SK-N-SH treated with all-trans-retinoic acid at 6 μM for 48 hours (cell line): ENCODE results near the gene RNF19B.

Experiments
- ATAC-seq: fragments of 200-7000 bp; cut with Tn5 transposase; 3 replicates; pipeline ENCODE4 v1.9.1; 2020; ENCODE audit warnings: mild to moderate bottlenecking, moderate library complexity
- ARNTL ChIP-seq: fragments of 450-650 bp; formaldehyde crosslinking; IDR thresholded peaks from 2 replicates; pipeline ENCODE4 v1.5.0; 2020; ENCODE audit warnings: low read depth, mild to moderate bottlenecking, moderate library complexity, borderline replicate concordance
- BACH2 ChIP-seq: fragments of 250-450 bp; sonication (Bioruptor Pico); IDR thresholded peaks from 2 replicates; pipeline ENCODE4 v1.9.0; 2021; ENCODE audit warnings: mild to moderate bottlenecking, borderline replicate concordance
- CREB5 ChIP-seq: fragments of 250-450 bp; sonication (Bioruptor Pico); IDR thresholded peaks from 2 replicates; pipeline ENCODE4 v1.5.1; 2020; ENCODE audit warnings: low read depth, mild to moderate bottlenecking, moderate library complexity
- CSDC2 ChIP-seq: fragments of 250-450 bp; sonication (Bioruptor Pico); IDR thresholded peaks from 2 replicates; pipeline ENCODE4 v1.5.0; 2020; ENCODE audit warnings: mild to moderate bottlenecking, moderate library complexity
- CSRNP3 ChIP-seq: fragments of 250-450 bp; sonication (Bioruptor Pico); IDR thresholded peaks from 2 replicates; pipeline ENCODE4 v1.5.1; 2021; ENCODE audit warnings: mild to moderate bottlenecking, moderate library complexity
- ESRRG ChIP-seq: fragments of 250-450 bp; sonication (Bioruptor Pico); IDR thresholded peaks from 2 replicates; pipeline ENCODE4 v1.6.1; 2021; ENCODE audit warnings: mild to moderate bottlenecking
- GLIS3 ChIP-seq: fragments of 250-450 bp; sonication (Bioruptor Pico); IDR thresholded peaks from 2 replicates; pipeline ENCODE4 v1.5.0; 2020; ENCODE audit warnings: mild to moderate bottlenecking, moderate library complexity
- ISL1 ChIP-seq: fragments of 250-450 bp; sonication (Bioruptor Pico); IDR thresholded peaks from 2 replicates; pipeline ENCODE4 v2.1.2; 2022; ENCODE audit warnings: mild to moderate bottlenecking, moderate library complexity
- OSR1 ChIP-seq: fragments of 250-450 bp; sonication (Bioruptor Pico); IDR thresholded peaks from 2 replicates; pipeline ENCODE4 v1.8.0; 2022; ENCODE audit warnings: moderate library complexity, mild to moderate bottlenecking, inconsistent platforms
- PATZ1 ChIP-seq: fragments of 250-450 bp; sonication (Bioruptor Pico); IDR thresholded peaks from 2 replicates; pipeline ENCODE4 v1.8.0; 2020; ENCODE audit warnings: mild to moderate bottlenecking, moderate library complexity, borderline replicate concordance
- POU6F1 ChIP-seq: fragments of 250-450 bp; sonication (Bioruptor Pico); IDR thresholded peaks from 2 replicates; pipeline ENCODE4 v1.8.0; 2021; ENCODE audit warnings: low read depth, mild to moderate bottlenecking, moderate library complexity, borderline replicate concordance
- PPARA ChIP-seq: fragments of 250-450 bp; sonication (Bioruptor Pico); IDR thresholded peaks from 2 replicates; pipeline ENCODE4 v1.5.0; 2020; ENCODE audit warnings: mild to moderate bottlenecking, borderline replicate concordance
- RARB ChIP-seq: fragments of 250-450 bp; sonication (Bioruptor Pico); IDR thresholded peaks from 2 replicates; pipeline ENCODE4 v1.8.0; 2021; ENCODE audit warnings: mild to moderate bottlenecking, moderate library complexity
- SNAI2 ChIP-seq: fragments of 250-450 bp; sonication (Bioruptor Pico); IDR thresholded peaks from 2 replicates; pipeline ENCODE4 v1.5.0; 2020; ENCODE audit warnings: mild to moderate bottlenecking, moderate library complexity
- TCF4 ChIP-seq: fragments of 250-450 bp; sonication (Bioruptor Pico); IDR thresholded peaks from 2 replicates; pipeline ENCODE4 v1.8.0; 2021; ENCODE audit warnings: mild to moderate bottlenecking, moderate library complexity, borderline replicate concordance
- TOX ChIP-seq: fragments of 250-450 bp; sonication (Bioruptor Pico); IDR thresholded peaks from 2 replicates; pipeline ENCODE4 v1.8.0; 2021; ENCODE audit warnings: mild to moderate bottlenecking, moderate library complexity, borderline replicate concordance
- TSHZ2 ChIP-seq: fragments of 250-450 bp; sonication (Bioruptor Pico); IDR thresholded peaks from 2 replicates; pipeline ENCODE4 v1.5.0; 2020; ENCODE audit warnings: mild to moderate bottlenecking, moderate library complexity
- ZC3H10 ChIP-seq: fragments of 250-450 bp; sonication (Bioruptor Pico); IDR thresholded peaks from 2 replicates; pipeline ENCODE4 v1.5.1; 2021; ENCODE audit warnings: mild to moderate bottlenecking, moderate library complexity
- ZFP30 ChIP-seq: fragments of 450-650 bp; formaldehyde crosslinking; IDR thresholded peaks from 2 replicates; pipeline ENCODE4 v1.5.0; 2022; ENCODE audit warnings: mild to moderate bottlenecking, moderate library complexity
- ZNF70 ChIP-seq: fragments of 450-650 bp; formaldehyde crosslinking; IDR thresholded peaks from 2 replicates; pipeline ENCODE4 v1.5.0; 2020; ENCODE audit warnings: mild to moderate bottlenecking, moderate library complexity

RNF19B gene

GRCh38 chr1:32917521-32917920 lies 47.1 kb downstream of the RNF19B start:
- no peak for ATAC-seq
- no peak for TF ChIP-seq ZFP30
- TF ChIP-seq, all 23 proteins: peak for 0

- TF ChIP-seq ZNF70 (CRISPR knock-in tag), result no peak
- TF ChIP-seq PATZ1 (CRISPR knock-in tag), result no peak
- TF ChIP-seq ZC3H10, result no peak
- no peak for TF ChIP-seq ISL1
- TF ChIP-seq SNAI2 (CRISPR knock-in tag), result no peak
- TF ChIP-seq PPARA, result no peak
- TF ChIP-seq ZFP30, result no peak
- TF ChIP-seq ARNTL, result no peak
- TF ChIP-seq GLIS3 (CRISPR knock-in tag), result no peak
- TF ChIP-seq BACH2 (CRISPR knock-in tag), result no peak
- TF ChIP-seq ESRRG (CRISPR knock-in tag), result no peak
- no peak for TF ChIP-seq TCF4
- TF ChIP-seq CSRNP3 (CRISPR knock-in tag), result no peak
- TF ChIP-seq OSR1 (CRISPR knock-in tag), result no peak
- TF ChIP-seq RARB (CRISPR knock-in tag), result no peak
- ATAC-seq, result no peak
These were observed 48.6 kb downstream of the RNF19B start for GRCh38 chr1:32915766-32916706.

- ATAC-seq, result no peak
- TF ChIP-seq ISL1 (no peak), TSHZ2 (no peak), POU6F1 (CRISPR knock-in tag) (no peak)
These were observed 54.3 kb downstream of the RNF19B start for GRCh38 chr1:32910319-32910718.

GRCh38 chr1:32907435-32907834 lies 57.2 kb downstream of the RNF19B start:
- TF ChIP-seq ESRRG (CRISPR knock-in tag) (no peak), OSR1 (CRISPR knock-in tag) (no peak), RARB (CRISPR knock-in tag) (no peak), TCF4 (no peak), TOX (no peak), PPARA (no peak), CREB5 (CRISPR knock-in tag) (no peak), ZC3H10 (no peak), ARNTL (no peak), TSHZ2 (no peak), CSDC2 (no peak), BACH2 (CRISPR knock-in tag) (no peak)
- ATAC-seq, result no peak
